ENCODE data around the gene PTPRJ.
"Not testable (repeated sequence)": the region's sequence is repeated elsewhere in the genome, so short reads cannot be mapped to it uniquely, and the experiment has no call there.

Gene PTPRJ

GRCh38 chr11:48123254-48123875 lies 143.0 kb downstream of the PTPRJ start:
- no peak for DNase-seq

- DNase-seq: no peak
Measured at GRCh38 chr11:48123934-48124755, 143.8 kb downstream of the PTPRJ start.

- DNase-seq: no peak
Measured at GRCh38 chr11:48124880-48125279, 144.5 kb downstream of the PTPRJ start.

- no peak for DNase-seq
Measured at GRCh38 chr11:48125866-48126265, 145.5 kb downstream of the PTPRJ start.

- DNase-seq: no peak
Measured at GRCh38 chr11:48127521-48128183, 147.3 kb downstream of the PTPRJ start.

GRCh38 chr11:48129697-48130395 lies 149.5 kb downstream of the PTPRJ start:
- no peak for DNase-seq

- no peak for DNase-seq
Measured at GRCh38 chr11:48134221-48134922, 154.0 kb downstream of the PTPRJ start.

GRCh38 chr11:48138222-48138621 lies 157.9 kb downstream of the PTPRJ start:
- no peak for DNase-seq

GRCh38 chr11:48139896-48140295 lies 159.5 kb downstream of the PTPRJ start:
- DNase-seq: not testable (repeated sequence)

- no peak for DNase-seq
Measured at GRCh38 chr11:48141475-48142122, 161.2 kb downstream of the PTPRJ start.

- DNase-seq: no peak
Measured at GRCh38 chr11:48142889-48143288, 162.5 kb downstream of the PTPRJ start.

- no peak for DNase-seq
Measured at GRCh38 chr11:48148749-48149148, 168.4 kb downstream of the PTPRJ start.

- no peak for DNase-seq
Measured at GRCh38 chr11:48150213-48150612, 169.9 kb downstream of the PTPRJ start.

- DNase-seq: no peak
Measured at GRCh38 chr11:48154151-48154550, 173.8 kb downstream of the PTPRJ start.

- DNase-seq: no peak
Measured at GRCh38 chr11:48161951-48162884, 181.9 kb downstream of the PTPRJ start.

- DNase-seq: no peak
Measured at GRCh38 chr11:48162885-48163268, 182.5 kb downstream of the PTPRJ start.

GRCh38 chr11:48163360-48164100 lies 183.2 kb downstream of the PTPRJ start:
- no peak for DNase-seq

- DNase-seq: no peak
Measured at GRCh38 chr11:48164836-48165235, 184.5 kb downstream of the PTPRJ start.

GRCh38 chr11:48165426-48165825 lies 185.1 kb downstream of the PTPRJ start:
- DNase-seq: no peak

GRCh38 chr11:48167380-48167779 lies 187.0 kb downstream of the PTPRJ start:
- DNase-seq: no peak
